ENCODE data around the gene GRIK3.

- TF ChIP-seq CTCF (IDR thresholded peaks at IDR 0.05) (no peak), POLR2A (IDR thresholded peaks at IDR 0.05) (no peak)
Observed at GRCh38 chr1:36863061-36863460, 171.3 kb downstream of the GRIK3 start.
